Bronchial epithelial cell (primary cell): Measurements from ENCODE around the gene PTMS. TPM values are rescaled to one million over a fixed set of nuclear protein-coding genes. Genes with fewer than 3 reads are reported as not detected.

Experiments used
- DNase-seq: peaks from one replicate; pipeline ENCODE4 v3.0.0-alpha.2; 2010; ENCODE audit warnings: low read depth
- FAIRE-seq: peaks from 2 replicates; lab custom pipeline; 2011; peaks lifted over from hg19 to GRCh38; lab: Jason Lieb, UNC
- H3K27me3 ChIP-seq: 2 replicates; pipeline ENCODE4 v1.5.1; 2011; ENCODE audit warnings: low read length; ENCODE audit not compliant: control insufficient read depth, insufficient read depth
- H3K36me3 ChIP-seq: 2 replicates; pipeline ENCODE4 v1.5.1; 2011; ENCODE audit warnings: low read length; ENCODE audit not compliant: control insufficient read depth, insufficient read depth
- H3K4me3 ChIP-seq: 2 replicates; pipeline ENCODE4 v1.5.1; 2011; ENCODE audit warnings: mild to moderate bottlenecking, low read depth, low read length, control low read depth
- CTCF ChIP-seq: IDR thresholded peaks from 2 replicates; pipeline ENCODE4 v1.5.1; 2011; ENCODE audit warnings: mild to moderate bottlenecking, moderate library complexity, low read length, control low read depth, inconsistent platforms; ENCODE audit not compliant: insufficient read depth, severe bottlenecking
- total RNA-seq: library from RNA; depleted of rRNA; stranded (reverse); fragments of >200 nt; gene quantifications from 2 replicates; pipeline ENCODE4 v1.2.1, GENCODE V29; 2014

Gene PTMS
- total RNA-seq, 1 donor from 2014 or later: 17.6 TPM

DNA sequence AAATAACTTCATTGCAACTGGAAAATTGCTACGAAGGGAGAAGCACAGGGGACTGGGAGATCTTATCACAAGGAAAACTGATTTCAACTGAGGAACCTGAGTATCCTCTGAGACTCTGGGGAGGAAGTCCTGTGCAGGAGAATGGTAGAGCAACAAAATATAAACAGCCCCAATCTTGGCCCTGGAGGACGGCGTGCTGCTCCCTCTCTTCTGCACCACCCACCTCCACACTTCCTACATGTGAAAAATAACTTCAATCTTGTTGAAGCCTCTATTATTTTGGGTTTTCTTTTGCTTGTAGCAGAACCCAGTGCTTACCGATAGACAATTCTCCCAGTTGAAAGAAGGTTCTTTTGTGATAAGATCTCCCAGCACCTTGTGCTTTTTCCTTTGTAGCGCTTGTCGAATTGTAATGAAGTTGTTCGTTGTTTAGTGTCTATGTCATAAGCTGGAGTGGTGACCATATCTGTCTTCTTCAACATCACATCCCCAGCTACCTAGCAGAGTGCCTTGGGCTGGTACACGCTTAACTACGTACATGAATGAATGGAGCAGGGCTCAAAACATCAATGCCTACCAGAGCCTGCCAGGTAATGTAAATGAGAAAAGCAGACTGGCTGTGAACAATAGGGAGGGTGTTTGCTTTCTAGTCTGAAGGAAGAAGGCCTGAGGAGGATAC lies 20.4 kb downstream of the PTMS start:
- no peak overlapping the region for H3K4me3 ChIP-seq
- no peak for TF ChIP-seq CTCF
- DNase-seq: no peak
- H3K27me3 ChIP-seq: no peaks in the 10 kb centered on the region
- no peaks in the 10 kb centered on the region for H3K36me3 ChIP-seq
- no peak for FAIRE-seq

DNA sequence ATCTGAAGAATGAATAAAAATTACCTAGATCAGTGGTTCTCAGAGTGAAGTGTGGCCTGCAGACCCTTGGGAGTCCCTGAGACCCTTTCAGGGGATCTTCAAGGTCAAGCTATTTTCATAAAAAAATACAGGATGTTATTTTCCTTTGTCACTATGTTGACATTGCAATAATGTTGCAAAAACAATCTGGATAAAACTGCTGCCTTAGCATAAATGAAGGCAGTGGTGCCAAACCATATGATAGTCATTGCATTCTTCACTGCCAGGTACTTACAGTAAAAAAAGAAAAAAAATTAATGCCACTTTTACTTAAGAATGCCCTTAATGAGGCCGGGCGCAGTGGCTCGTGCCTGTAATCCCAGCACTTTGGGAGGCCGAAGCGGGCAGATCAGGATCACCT lies 21.1 kb downstream of the PTMS start:
- H3K36me3 ChIP-seq: no peaks in the 10 kb centered on the region

DNA sequence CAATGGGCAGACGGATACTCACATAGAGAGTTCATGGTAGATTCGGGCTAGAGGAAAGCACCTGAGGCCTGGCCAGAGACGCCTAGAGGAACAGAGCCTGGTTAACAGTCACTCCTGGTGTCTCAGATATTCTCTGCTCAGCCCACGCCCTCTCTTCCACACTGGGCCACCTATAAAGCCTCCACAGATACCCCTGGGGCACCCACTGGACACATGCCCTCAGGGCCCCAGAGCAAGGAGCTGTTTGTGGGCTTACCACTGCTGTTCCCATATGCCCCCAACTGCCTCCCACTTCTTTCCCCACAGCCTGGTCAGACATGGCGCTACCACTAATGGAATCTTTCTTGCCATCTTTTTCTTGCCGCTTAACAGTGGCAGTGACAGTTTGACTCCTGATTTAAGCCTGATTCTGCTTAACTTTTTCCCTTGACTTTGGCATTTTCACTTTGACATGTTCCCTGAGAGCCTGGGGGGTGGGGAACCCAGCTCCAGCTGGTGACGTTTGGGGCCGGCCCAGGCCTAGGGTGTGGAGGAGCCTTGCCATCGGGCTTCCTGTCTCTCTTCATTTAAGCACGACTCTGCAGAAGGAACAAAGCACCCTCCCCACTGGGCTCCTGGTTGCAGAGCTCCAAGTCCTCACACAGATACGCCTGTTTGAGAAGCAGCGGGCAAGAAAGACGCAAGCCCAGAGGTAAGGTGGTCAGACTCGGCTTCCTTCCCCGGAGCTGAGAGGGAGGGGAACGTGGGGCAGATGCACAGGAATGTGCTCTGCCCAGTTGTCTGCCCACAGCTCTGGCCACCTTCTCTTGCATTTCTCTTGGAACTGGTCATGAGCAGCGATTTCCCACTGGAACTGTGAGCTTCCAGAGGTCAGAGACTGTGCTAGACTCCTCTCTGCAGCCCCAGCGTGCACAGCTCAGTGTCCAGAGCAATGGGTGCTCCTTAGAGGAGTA lies 23.1 kb downstream of the PTMS start, which contains the start of gene CD4:
Gene CD4, plus strand, starts transcription at position 557 of the 953 bp plus-strand sequence. CDS start 10,611 bp downstream, outside the sequence.
- DNase-seq: no peak
- peaks cover 2% of the 10 kb centered on the region for H3K27me3 ChIP-seq
- no peak for TF ChIP-seq CTCF
- H3K36me3 ChIP-seq: no peaks in the 10 kb centered on the region
- no peak within 1 kb of the TSS for H3K4me3 ChIP-seq
- no peak for FAIRE-seq

More for the DNA sequence above, 21.1 kb downstream of the PTMS start:
- H3K27me3 ChIP-seq: no peaks in the 10 kb centered on the region
- no peak overlapping the region for H3K4me3 ChIP-seq
- no peak for FAIRE-seq
- no peak for TF ChIP-seq CTCF
- DNase-seq: no peak

- no peaks in the 10 kb centered on the region for H3K36me3 ChIP-seq
- no peak for DNase-seq
- H3K4me3 ChIP-seq: no peak overlapping the region
- H3K27me3 ChIP-seq: peaks cover 2% of the 10 kb centered on the region
- FAIRE-seq: no peak
- no peak for TF ChIP-seq CTCF
Observed at GRCh38 chr12:6790496-6791150, 24.5 kb downstream of the PTMS start.

DNA sequence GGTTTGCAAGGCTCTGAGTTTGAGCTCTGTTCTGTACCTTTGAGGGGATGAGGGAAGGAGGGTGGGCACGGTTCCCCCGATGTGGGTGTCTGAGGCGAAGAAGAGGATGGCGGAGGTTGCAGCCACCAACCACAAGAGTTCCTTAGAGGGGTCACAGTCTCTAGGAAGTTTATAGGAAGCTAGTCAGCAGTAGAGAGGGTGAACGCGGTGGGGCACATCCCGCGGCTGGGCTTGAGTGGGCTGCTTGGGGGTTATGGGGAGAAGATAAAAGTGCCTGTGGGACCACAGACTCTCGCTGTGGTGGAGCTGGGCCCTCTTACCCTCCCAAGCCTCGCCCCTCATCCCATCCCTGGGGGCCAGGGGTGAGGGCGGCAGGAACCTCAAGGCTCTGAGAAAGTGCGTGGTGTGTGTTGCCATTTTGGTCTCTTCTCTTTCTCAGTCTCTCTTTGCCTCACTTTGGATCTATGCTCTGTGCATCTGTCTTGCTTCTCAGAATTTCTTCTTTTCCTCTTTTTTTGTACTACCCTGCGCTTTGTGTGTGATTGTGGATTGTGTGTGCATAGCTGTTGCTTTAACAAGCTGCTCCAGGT lies 25.9 kb downstream of the PTMS start:
- Histone ChIP-seq H3K36me3 (no peaks in the 10 kb centered on the region), H3K4me3 (no peak overlapping the region), H3K27me3 (peaks cover 2% of the 10 kb centered on the region)
- DNase-seq (no peak), FAIRE-seq (no peak)
- TF ChIP-seq CTCF: no peak
